Stomach (tissue), 9 donors: ENCODE measurements around the gene SFRP5. TPM values are rescaled to one million over a fixed set of nuclear protein-coding genes. Genes with fewer than 3 reads are reported as not detected.
A peak's percentile ranks its signal among the peaks of the same experiment; 100 is the strongest.

Experiments
- DNase-seq, 2 donors: peaks; one replicate each; pipeline versions ENCODE4 v3.0.0 to v3.0.0-alpha.2; 2013 to 2019
- H3K27ac ChIP-seq, 5 donors: fragments of 200-600 bp in 4 of 5; sonication (generic) in 4 of 5; one replicate each; pipeline ENCODE4 v1.5.1; 2013 to 2019; ENCODE audit warnings: mild to moderate bottlenecking in 1 of 5, moderate library complexity in 1 of 5
- H3K27me3 ChIP-seq, 3 donors: fragments of 200-600 bp; sonication (generic); one replicate each; pipeline ENCODE4 v1.5.1; 2017 to 2019; ENCODE audit warnings: mixed run types in 1 of 3
- H3K36me3 ChIP-seq, 4 donors: fragments of 200-600 bp; sonication (generic); 1 replicate in 3 of 4; 2 replicates in 1 of 4; pipeline ENCODE4 v1.5.1; 2016 to 2019
- H3K4me1 ChIP-seq, 4 donors: fragments of 200-600 bp; sonication (generic); one replicate each; pipeline ENCODE4 v1.5.1; 2016 to 2019
- H3K4me3 ChIP-seq, 4 donors: fragments of 200-600 bp; sonication (generic) in 3 of 4; one replicate each; pipeline ENCODE4 v1.5.1; 2016 to 2019; ENCODE audit warnings: mild to moderate bottlenecking in 1 of 4
- H3K9me3 ChIP-seq, 4 donors: fragments of 200-600 bp; sonication (generic); one replicate each; pipeline ENCODE4 v1.5.1; 2016 to 2019
- EP300 ChIP-seq: sonication (generic); formaldehyde crosslinking; IDR thresholded peaks from one replicate; pipeline ENCODE4 v1.6.1; 2017; ENCODE audit warnings: antibody characterized with exemption
- POLR2A ChIP-seq, 4 donors: fragments of 450-650 bp; IDR thresholded peaks; one replicate each; pipeline ENCODE4 v1.6.1; 2016; ENCODE audit warnings: antibody characterized with exemption in 4 of 4, control low read depth in 2 of 4, mild to moderate bottlenecking in 1 of 4, moderate library complexity in 1 of 4
- POLR2AphosphoS5 ChIP-seq, 3 donors: sonication (generic); formaldehyde crosslinking; IDR thresholded peaks; one replicate each; pipeline ENCODE4 v1.6.1; 2016; ENCODE audit warnings: antibody characterized with exemption in 3 of 3
- WGBS, 5 donors: extraction: QIAGEN DNeasy Blood & Tissue Kit in 3 of 5; methylation state at CpG; one replicate each; pipeline versions ENCODE4 v1.1.5 to v1.1.7; 2013 to 2018; 5-methylcytosine and 5-hydroxymethylcytosine counted together
- intact Hi-C: fragments of 100-400 bp; cut with DNase I; formaldehyde crosslinking; loops from one replicate; pipeline ENCODE4 v1.15.1; 2023; ENCODE audit warnings: low total_unique reads
- polyA plus RNA-seq, 3 donors: library from polyadenylated mRNA; stranded (reverse); fragments of 200-250 nt; gene quantifications; one replicate each; pipeline ENCODE4 v1.2.3, GENCODE V29; 2013
- total RNA-seq, 5 donors: library from RNA; depleted of rRNA; stranded (reverse); fragments of >200 nt; gene quantifications; one replicate each; pipeline versions ENCODE4 v1.1.0 to v1.2.3, GENCODE V29; 2014 to 2016
- TF ChIP-seq, protein P1 (sequence below), 7 experiments: fragments of 450-650 bp in 4 of 7; fragments of 200-600 bp in 3 of 7; sonication (generic) in 3 of 7; IDR thresholded peaks; one replicate each; pipeline ENCODE4 v1.5.1; 2016 to 2019; ENCODE audit warnings: antibody characterized with exemption in 7 of 7, control low read depth in 2 of 7, mild to moderate bottlenecking in 1 of 7
- donor health status: healthy with polysubstance abuse.
- donor health status: Bipolar disorder and iron deficiency.
- donor health status: healthy.

The SFRP5 gene
- total and polyA plus RNA-seq, 8 donors: 0.45 to 8.4 (median 2.1) TPM; not detected in 1

- intact Hi-C loops: no loop called here
- Histone ChIP-seq H3K36me3 (peaks cover 34 to 66% (median 66%) of the 10 kb centered on the region in 4 donors), H3K27ac (no peak overlapping the region), H3K27me3 (no peaks in the 10 kb centered on the region), H3K4me1 (no peaks in the 10 kb centered on the region), H3K4me3 (no peak overlapping the region), H3K9me3 (no peaks in the 10 kb centered on the region)
- no peak for DNase-seq
- WGBS, 5 donors: 92 to 97% (median 93%) methylated on average over 8 of the region's 8 CpGs
- TF ChIP-seq POLR2A (IDR thresholded peaks at IDR 0.05) (no peak), POLR2AphosphoS5 (IDR thresholded peaks at IDR 0.05) (no peak), EP300 (no peak)
- TF ChIP-seq, protein P1, sequence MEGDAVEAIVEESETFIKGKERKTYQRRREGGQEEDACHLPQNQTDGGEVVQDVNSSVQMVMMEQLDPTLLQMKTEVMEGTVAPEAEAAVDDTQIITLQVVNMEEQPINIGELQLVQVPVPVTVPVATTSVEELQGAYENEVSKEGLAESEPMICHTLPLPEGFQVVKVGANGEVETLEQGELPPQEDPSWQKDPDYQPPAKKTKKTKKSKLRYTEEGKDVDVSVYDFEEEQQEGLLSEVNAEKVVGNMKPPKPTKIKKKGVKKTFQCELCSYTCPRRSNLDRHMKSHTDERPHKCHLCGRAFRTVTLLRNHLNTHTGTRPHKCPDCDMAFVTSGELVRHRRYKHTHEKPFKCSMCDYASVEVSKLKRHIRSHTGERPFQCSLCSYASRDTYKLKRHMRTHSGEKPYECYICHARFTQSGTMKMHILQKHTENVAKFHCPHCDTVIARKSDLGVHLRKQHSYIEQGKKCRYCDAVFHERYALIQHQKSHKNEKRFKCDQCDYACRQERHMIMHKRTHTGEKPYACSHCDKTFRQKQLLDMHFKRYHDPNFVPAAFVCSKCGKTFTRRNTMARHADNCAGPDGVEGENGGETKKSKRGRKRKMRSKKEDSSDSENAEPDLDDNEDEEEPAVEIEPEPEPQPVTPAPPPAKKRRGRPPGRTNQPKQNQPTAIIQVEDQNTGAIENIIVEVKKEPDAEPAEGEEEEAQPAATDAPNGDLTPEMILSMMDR (IDR thresholded peaks at IDR 0.05): no peak
Measured at GRCh38 chr10:97761331-97761865, 10.4 kb downstream of the SFRP5 start.

GRCh38 chr10:97760461-97761257 lies 11.1 kb downstream of the SFRP5 start:
- 89 to 94% (median 91%) methylated on average over 11 of the region's 11 CpGs for WGBS, 5 donors
- peaks cover 41 to 74% (median 73%) of the 10 kb centered on the region in 4 donors for H3K36me3 ChIP-seq
- H3K27me3 ChIP-seq: no peaks in the 10 kb centered on the region
- peak overlapping the region in 1 of 5 donors; percentile 23 for H3K27ac ChIP-seq
- H3K4me3 ChIP-seq: no peak overlapping the region
- no peaks in the 10 kb centered on the region for H3K4me1 ChIP-seq
- intact Hi-C loops: no loop called here
- H3K9me3 ChIP-seq: no peaks in the 10 kb centered on the region
- TF ChIP-seq EP300: no peak
- no peak for TF ChIP-seq POLR2A (IDR thresholded peaks at IDR 0.05)
- TF ChIP-seq POLR2AphosphoS5 (IDR thresholded peaks at IDR 0.05): no peak
- TF ChIP-seq, protein P1 (IDR thresholded peaks at IDR 0.05): no peak
- DNase-seq: no peak

GRCh38 chr10:97759946-97760345 lies 11.9 kb downstream of the SFRP5 start:
- DNase-seq: no peak
- intact Hi-C loops: no loop called here
- H3K36me3 ChIP-seq: peaks cover 48 to 81% (median 80%) of the 10 kb centered on the region in 4 donors

DNA sequence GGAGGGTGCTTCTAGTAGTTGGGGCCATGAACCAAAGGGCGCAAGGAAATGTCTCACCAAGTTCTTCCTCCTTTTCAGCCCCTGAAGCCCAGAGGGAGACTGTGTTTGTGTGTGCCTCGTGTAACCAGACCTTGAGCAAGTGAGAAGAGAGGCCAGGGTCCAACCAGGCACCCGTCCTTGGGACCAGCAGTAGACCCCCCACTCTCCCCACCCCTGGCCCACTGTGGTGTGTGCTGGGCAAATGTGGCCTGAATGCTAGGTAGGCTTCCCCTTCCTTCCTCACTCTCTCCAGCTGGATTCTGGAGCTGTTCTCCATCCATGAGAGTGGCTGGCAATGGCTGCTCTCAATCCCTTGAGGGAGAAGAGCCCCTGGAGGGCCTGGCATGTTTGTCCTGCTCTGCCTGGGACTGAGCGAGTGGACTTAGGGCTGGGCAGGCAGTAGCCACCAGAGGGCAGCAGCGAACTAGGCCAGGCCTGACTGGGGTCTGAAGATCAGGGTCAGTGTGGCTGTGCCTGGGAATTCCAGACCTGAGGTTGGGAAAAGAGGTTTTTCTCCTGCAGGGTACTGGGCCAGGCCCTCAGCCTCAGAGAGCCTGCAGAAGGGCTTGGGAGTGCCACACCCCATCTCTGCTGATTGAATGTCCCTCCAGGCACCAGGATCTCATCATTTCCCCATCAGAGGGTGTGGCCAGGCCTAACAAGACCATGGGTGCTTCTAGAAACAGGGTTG lies 12.5 kb downstream of the SFRP5 start:
- TF ChIP-seq POLR2A (IDR thresholded peaks at IDR 0.05) (no peak), POLR2AphosphoS5 (IDR thresholded peaks at IDR 0.05) (no peak), EP300 (no peak)
- TF ChIP-seq, protein P1 (IDR thresholded peaks at IDR 0.05): peak in 5 of 7 experiments; percentile 29 to 77 (median 68)
- Histone ChIP-seq H3K4me3 (no peak overlapping the region), H3K4me1 (no peaks in the 10 kb centered on the region), H3K36me3 (peaks cover 54 to 87% (median 86%) of the 10 kb centered on the region in 4 donors), H3K27me3 (no peaks in the 10 kb centered on the region), H3K9me3 (no peaks in the 10 kb centered on the region), H3K27ac (no peak overlapping the region)
- intact Hi-C loops: no loop called here
- DNase-seq: peak; percentile 67 to 89
- WGBS, 5 donors: 47 to 72% (median 50%) methylated on average over 5 of the region's 5 CpGs

More at GRCh38 chr10:97759946-97760345, 11.9 kb downstream of the SFRP5 start:
- no peaks in the 10 kb centered on the region for H3K27me3 ChIP-seq
- no peaks in the 10 kb centered on the region for H3K9me3 ChIP-seq
- no peak overlapping the region for H3K4me3 ChIP-seq
- no peaks in the 10 kb centered on the region for H3K4me1 ChIP-seq
- WGBS, 5 donors: 70 to 92% (median 82%) methylated on average over 2 to 5 of the region's 5 CpGs
- no peak for TF ChIP-seq POLR2A (IDR thresholded peaks at IDR 0.05)
- TF ChIP-seq EP300: no peak
- TF ChIP-seq POLR2AphosphoS5 (IDR thresholded peaks at IDR 0.05): no peak
- TF ChIP-seq, protein P1 (IDR thresholded peaks at IDR 0.05): no peak
- H3K27ac ChIP-seq: peak overlapping the region in 1 of 5 donors; percentile 23
